Measurements from ENCODE around the gene CD28. TPM values are rescaled to one million over a fixed set of nuclear protein-coding genes. Genes with fewer than 3 reads are reported as not detected.

The CD28 gene
- total RNA-seq, 1 experiment from 2014 or later, result 0.84 TPM

- TF ChIP-seq CTCF (IDR thresholded peaks at IDR 0.05; ENCODE audit: insufficient read depth in 1 of 2, low read depth in 1 of 2, low read length in 1 of 2, severe bottlenecking in 1 of 2, unreplicated experiment in 1 of 2), result no peak
- H3K27me3 Mint-ChIP-seq (ENCODE audit: insufficient read depth, unreplicated experiment), result no peaks in the 10 kb centered on the region
- Histone ChIP-seq H3K36me3 (ENCODE audit: control insufficient read depth, insufficient read depth, low read length) (no peaks in the 10 kb centered on the region), H3K4me3 (ENCODE audit: low read depth, low read length) (no peak overlapping the region), H3K9me3 (peaks cover 4% of the 10 kb centered on the region; the same call in 1 of the 2 replicates), H3K27me3 (replicated peaks; ENCODE audit: control insufficient read depth, insufficient read depth, low read length) (no peaks in the 10 kb centered on the region), H3K4me1 (peaks cover 15% of the 10 kb centered on the region)
- CTCF ChIA-PET, result no interaction called here
- intact Hi-C loops (cut with micrococcal nuclease; ENCODE audit: unreplicated experiment), result no loop called here
- no peak overlapping the region for H3K4me3 Mint-ChIP-seq (ENCODE audit: unreplicated experiment)
- no peak for DNase-seq
- no peaks in the 10 kb centered on the region for H3K36me3 Mint-ChIP-seq (ENCODE audit: insufficient read depth, unreplicated experiment)
- no peak overlapping the region for H3K27ac Mint-ChIP-seq (ENCODE audit: unreplicated experiment)
- H3K9me3 Mint-ChIP-seq (ENCODE audit: unreplicated experiment), result peaks cover 17% of the 10 kb centered on the region
- BruUV-seq (replicated peaks), result no TSS peak
- POLR2A ChIA-PET, result interaction anchor here (0.6 kb wide), 1 partner anchor 1791 kb away, joined by 7 read pairs; no protein-coding TSS in a partner anchor
- peaks cover 27% of the 10 kb centered on the region for H3K4me1 Mint-ChIP-seq (ENCODE audit: low read depth, unreplicated experiment)
These were observed 13.3 kb downstream of the CD28 start for GRCh38 chr2:203719456-203720410.

- Histone ChIP-seq H3K4me3 (ENCODE audit: low read depth, low read length) (no peak overlapping the region), H3K9me3 (peaks cover 4% of the 10 kb centered on the region; the same call in 1 of the 2 replicates), H3K36me3 (ENCODE audit: control insufficient read depth, insufficient read depth, low read length) (no peaks in the 10 kb centered on the region), H3K27me3 (replicated peaks; ENCODE audit: control insufficient read depth, insufficient read depth, low read length) (no peaks in the 10 kb centered on the region), H3K4me1 (peaks cover 13% of the 10 kb centered on the region; the same call in 1 of the 2 replicates)
- intact Hi-C loops (cut with micrococcal nuclease; ENCODE audit: unreplicated experiment), result no loop called here
- H3K36me3 Mint-ChIP-seq (ENCODE audit: insufficient read depth, unreplicated experiment), result no peaks in the 10 kb centered on the region
- no peak overlapping the region for H3K4me3 Mint-ChIP-seq (ENCODE audit: unreplicated experiment)
- no peaks in the 10 kb centered on the region for H3K27me3 Mint-ChIP-seq (ENCODE audit: insufficient read depth, unreplicated experiment)
- TF ChIP-seq CTCF (IDR thresholded peaks at IDR 0.05; ENCODE audit: insufficient read depth in 1 of 2, low read depth in 1 of 2, low read length in 1 of 2, severe bottlenecking in 1 of 2, unreplicated experiment in 1 of 2), result no peak
- peak overlapping the region; percentile 23 for H3K27ac Mint-ChIP-seq (ENCODE audit: unreplicated experiment)
- no peak for DNase-seq
- H3K9me3 Mint-ChIP-seq (ENCODE audit: unreplicated experiment), result peaks cover 13% of the 10 kb centered on the region
- BruUV-seq (replicated peaks), result no TSS peak
- H3K4me1 Mint-ChIP-seq (ENCODE audit: low read depth, unreplicated experiment), result peaks cover 23% of the 10 kb centered on the region
- ChIA-PET CTCF (interaction anchor here (0.7 to 1.3 kb wide), 3 partner anchors 11 to 94 kb away, joined by 3 read pairs; no protein-coding TSS in a partner anchor), POLR2A (no interaction called here)
These were observed 14.7 kb downstream of the CD28 start for GRCh38 chr2:203720915-203721672.

- peaks cover 13% of the 10 kb centered on the region; the same call in 1 of the 2 replicates for H3K4me1 ChIP-seq
- no TSS peak for BruUV-seq (replicated peaks)
- no peaks in the 10 kb centered on the region for H3K27me3 Mint-ChIP-seq (ENCODE audit: insufficient read depth, unreplicated experiment)
- intact Hi-C loops (cut with micrococcal nuclease; ENCODE audit: unreplicated experiment), result no loop called here
- no peak overlapping the region for H3K27ac Mint-ChIP-seq (ENCODE audit: unreplicated experiment)
- ChIA-PET POLR2A (no interaction called here), CTCF (interaction anchor here (0.7 to 1.3 kb wide), 3 partner anchors 10 to 93 kb away, joined by 3 read pairs; no protein-coding TSS in a partner anchor)
- peaks cover 20% of the 10 kb centered on the region for H3K4me1 Mint-ChIP-seq (ENCODE audit: low read depth, unreplicated experiment)
- no peak for DNase-seq
- no peak overlapping the region for H3K4me3 Mint-ChIP-seq (ENCODE audit: unreplicated experiment)
- TF ChIP-seq CTCF (IDR thresholded peaks at IDR 0.05; ENCODE audit: insufficient read depth in 1 of 2, low read depth in 1 of 2, low read length in 1 of 2, severe bottlenecking in 1 of 2, unreplicated experiment in 1 of 2), result no peak
- no peak overlapping the region for H3K4me3 ChIP-seq (ENCODE audit: low read depth, low read length)
- peaks cover 4% of the 10 kb centered on the region; the same call in 1 of the 2 replicates for H3K9me3 ChIP-seq
- H3K9me3 Mint-ChIP-seq (ENCODE audit: unreplicated experiment), result peaks cover 10% of the 10 kb centered on the region
- no peaks in the 10 kb centered on the region for H3K36me3 ChIP-seq (ENCODE audit: control insufficient read depth, insufficient read depth, low read length)
- H3K36me3 Mint-ChIP-seq (ENCODE audit: insufficient read depth, unreplicated experiment), result no peaks in the 10 kb centered on the region
- H3K27me3 ChIP-seq (replicated peaks; ENCODE audit: control insufficient read depth, insufficient read depth, low read length), result no peaks in the 10 kb centered on the region
These were observed 15.4 kb downstream of the CD28 start for GRCh38 chr2:203721781-203722300.
